HG02571 (cell line): ENCODE results near the gene PAMR1.
"Not testable (repeated sequence)": the region's sequence is repeated elsewhere in the genome, so short reads cannot be mapped to it uniquely, and the experiment has no call there.

Source experiments
- ATAC-seq: cut with Tn5 transposase; IDR thresholded peaks from one replicate; pipeline ENCODE4 v1.9.1; 2021; ENCODE audit warnings: mild to moderate bottlenecking, moderate library complexity; ENCODE audit not compliant: unreplicated experiment

PAMR1 gene

DNA sequence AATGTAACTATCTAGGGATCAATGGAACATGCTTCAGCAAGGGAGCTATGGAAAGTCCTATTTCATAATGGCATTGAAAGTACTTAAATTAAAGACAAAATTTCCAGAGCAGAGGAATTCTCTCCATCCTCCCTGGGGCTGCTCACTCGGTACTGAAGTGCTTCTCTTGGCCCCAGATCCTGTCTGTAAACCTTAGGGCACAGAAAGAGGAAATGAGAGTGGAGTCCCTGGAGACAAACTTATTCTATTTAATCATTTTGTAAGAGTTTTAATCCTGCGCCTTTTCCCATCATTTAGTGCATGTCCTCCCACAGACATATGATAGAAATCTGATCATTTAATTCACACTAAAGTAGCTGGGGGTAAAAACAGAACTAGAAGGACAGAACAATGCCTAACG, 20.9 kb upstream of the PAMR1 start:
- ATAC-seq: no peak

- no peak for ATAC-seq
These were observed 20.1 kb upstream of the PAMR1 start for GRCh38 chr11:35545391-35546003.

DNA sequence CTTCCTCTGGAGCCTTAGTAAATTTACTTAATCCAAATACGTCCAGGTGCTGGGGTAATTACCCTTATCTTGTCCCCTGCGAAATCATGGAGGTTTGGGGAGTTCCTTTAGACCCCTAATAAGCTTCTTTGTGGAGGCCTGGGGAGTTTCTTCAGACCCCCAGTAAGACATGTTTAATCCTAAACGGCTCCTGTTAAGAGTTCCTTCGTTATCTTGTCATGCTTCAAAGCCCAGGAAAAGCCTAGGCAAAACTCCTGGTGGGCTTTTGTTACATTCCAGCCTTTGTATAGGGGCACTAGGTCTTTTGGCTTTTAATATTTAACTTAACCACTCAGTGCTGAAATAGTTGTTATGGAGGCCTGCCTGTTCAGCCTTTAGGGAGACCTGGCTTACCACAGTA, 18.1 kb upstream of the PAMR1 start:
- no peak for ATAC-seq

GRCh38 chr11:35541621-35542375, 16.4 kb upstream of the PAMR1 start:
- ATAC-seq: no peak

- no peak for ATAC-seq
These were observed 15.1 kb upstream of the PAMR1 start for GRCh38 chr11:35540526-35540925.

DNA sequence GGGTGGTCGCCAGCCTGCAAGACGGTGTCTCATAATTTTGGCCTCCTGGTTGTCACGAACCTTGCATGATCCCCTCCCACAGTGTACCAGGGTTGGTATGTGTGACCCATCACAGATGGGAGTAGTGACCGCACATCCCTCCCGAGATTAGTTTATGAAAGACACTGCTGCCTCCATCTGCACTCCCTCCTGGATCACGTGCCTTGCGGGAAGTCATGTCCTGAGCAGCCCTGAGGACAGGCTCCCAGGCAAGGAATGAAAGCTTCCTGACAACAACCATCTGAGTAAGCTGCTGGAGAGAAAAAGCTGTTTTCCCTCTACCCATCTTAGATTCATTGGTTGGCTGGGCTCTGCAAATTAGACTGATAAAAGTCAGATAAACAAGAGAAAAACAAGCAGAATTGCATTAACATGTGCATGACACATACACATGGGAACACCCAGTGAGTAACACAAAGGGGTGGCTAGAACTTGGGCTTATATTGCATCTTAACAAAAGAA, 14.4 kb upstream of the PAMR1 start:
- ATAC-seq: no peak

DNA sequence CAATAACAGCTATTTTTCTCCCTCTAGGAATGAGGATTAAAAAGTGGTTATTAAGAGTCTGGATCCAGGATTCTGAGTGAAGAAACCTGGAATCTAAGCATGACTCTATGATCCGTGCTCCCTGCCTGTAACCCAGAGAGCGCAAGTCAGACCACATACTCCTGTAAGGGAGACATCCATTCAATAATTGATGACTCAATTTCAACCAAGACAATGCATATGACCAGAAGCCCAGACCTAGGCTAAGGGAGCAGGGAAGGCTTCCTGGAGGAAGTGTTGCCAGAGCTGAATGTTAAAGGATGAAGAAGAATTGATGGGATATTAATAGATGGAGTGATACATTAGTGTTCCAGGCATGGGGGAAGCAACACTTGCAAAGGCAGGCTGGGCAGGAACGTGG, 13.8 kb upstream of the PAMR1 start:
- ATAC-seq: no peak

- ATAC-seq: no peak
These were observed 11.1 kb upstream of the PAMR1 start for GRCh38 chr11:35536470-35536869.

- no peak for ATAC-seq
These were observed 5.8 kb upstream of the PAMR1 start for GRCh38 chr11:35531246-35531645.

GRCh38 chr11:35529971-35530495, 4.6 kb upstream of the PAMR1 start:
- no peak for ATAC-seq

- no peak for ATAC-seq
These were observed 965 bp upstream of the PAMR1 start for GRCh38 chr11:35526370-35526792.

DNA sequence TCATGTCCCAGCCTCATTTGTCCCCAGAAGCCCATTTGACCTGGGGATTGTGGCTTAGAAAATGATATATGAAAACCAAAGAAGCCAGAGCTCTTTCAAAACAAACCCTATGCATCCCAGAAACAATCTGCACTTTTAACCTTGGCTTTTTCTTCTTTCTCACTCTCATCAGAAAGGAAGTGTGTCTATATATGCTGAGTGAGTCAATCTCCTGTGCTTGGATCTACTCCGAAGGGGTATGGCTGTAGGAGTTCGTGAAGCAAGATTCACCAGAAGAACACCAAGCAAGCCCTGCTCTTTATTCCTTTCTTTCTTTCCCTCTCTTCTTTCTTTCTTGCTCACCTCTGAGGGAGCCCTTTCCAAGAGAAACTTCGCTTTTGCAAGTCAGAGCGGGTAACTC, 636 bp downstream of the PAMR1 start:
- no peak for ATAC-seq

GRCh38 chr11:35523861-35524260, 1.6 kb downstream of the PAMR1 start:
- ATAC-seq: no peak

DNA sequence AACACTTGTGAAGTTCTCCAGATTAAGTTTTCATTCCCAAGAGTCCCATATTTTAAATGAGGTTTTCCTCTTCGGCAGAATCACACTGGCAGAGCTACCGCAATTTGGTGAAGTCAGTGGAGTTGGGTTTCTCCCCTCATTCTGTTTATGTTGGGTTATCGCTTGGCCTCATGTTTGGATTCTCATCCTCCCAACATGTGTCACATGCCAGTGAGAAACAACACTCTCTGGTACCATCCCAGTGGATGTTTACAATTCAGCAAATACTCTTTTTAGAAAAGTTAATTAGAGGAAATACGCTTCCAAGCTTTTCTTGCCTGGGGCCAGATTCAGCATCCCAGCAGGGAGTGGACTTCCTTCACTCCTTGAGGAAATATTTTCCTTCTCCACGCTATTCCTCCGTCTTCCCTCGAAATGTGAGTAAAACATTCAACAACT, 2.1 kb downstream of the PAMR1 start:
- ATAC-seq: no peak

DNA sequence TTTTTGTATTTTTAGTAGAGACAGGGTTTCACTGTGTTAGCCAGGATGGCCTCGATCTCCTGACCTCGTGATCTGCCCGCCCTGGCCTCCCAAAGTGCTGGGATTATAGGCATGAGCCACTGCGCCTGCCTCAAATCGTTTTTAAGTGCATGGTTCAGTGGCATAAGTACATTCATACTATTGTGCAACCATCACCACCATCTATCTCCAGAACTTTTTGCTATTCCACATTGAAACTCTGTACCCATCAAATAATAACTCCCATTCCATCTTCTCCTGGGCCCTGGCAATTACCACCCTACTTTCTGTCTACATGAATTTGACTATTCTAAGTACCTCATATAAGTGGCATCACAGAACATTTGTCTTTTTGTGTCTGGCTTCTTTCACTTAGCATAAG, 3.3 kb downstream of the PAMR1 start:
- not testable (repeated sequence) for ATAC-seq

DNA sequence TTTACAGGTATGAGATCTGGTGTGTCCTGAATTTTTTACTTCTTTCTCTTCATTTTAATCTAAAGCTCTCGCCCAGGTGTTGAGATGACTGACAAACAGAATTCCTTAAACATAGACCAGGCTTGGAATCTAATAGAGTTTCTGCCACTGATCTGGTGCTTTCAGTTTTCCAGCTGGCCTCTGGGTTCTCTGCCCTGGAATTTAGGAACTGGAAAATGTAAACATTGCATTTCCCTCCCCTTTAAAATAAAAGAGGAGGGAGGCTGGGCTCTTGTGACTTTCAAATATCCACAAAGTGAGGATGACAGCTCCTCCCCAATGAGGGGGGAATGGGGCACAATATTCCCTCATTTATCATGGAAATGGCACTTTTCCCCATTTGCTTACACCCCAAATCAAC, 5.0 kb downstream of the PAMR1 start:
- ATAC-seq: no peak

- ATAC-seq: no peak
These were observed 6.7 kb downstream of the PAMR1 start for GRCh38 chr11:35518766-35519165.

DNA sequence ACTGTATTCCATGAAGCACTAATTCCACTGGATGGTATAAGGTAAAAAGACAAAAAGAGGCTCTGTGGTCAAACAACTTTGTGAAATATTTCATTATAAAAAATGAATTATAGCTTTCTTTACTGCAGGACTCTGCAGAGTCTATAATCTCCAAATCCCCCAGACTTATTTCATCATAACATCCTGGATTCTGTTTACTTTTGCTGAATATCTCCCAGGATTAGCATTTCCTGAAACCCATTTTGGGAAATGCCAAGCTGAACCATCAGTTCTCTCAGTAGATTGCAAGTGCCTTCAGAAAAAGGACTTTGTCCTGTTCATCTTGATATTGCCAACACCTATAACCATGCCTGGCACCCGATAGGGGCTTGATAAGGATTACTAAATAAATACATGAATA, 7.9 kb downstream of the PAMR1 start:
- no peak for ATAC-seq

- no peak for ATAC-seq
These were observed 9.0 kb downstream of the PAMR1 start for GRCh38 chr11:35516403-35516802.

DNA sequence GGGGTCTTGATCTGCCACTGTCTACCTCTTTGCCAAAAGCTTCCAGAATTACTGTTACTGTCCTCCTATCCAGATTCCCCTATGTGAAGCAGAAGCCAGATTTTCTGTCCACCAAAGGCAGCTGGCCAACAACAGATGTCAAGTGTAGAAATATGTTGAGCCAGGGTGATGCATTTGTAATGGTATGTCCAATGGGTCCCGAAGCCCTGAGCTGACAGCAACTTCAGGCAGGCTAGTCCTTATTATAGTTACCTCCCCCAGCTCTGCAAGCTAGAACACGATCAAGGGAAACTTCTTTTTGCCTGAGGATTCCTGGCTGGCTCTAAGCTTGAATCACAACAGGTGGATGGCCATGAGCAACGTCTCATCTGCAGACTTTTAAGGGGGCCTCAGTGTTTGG, 10.2 kb downstream of the PAMR1 start:
- no peak for ATAC-seq

DNA sequence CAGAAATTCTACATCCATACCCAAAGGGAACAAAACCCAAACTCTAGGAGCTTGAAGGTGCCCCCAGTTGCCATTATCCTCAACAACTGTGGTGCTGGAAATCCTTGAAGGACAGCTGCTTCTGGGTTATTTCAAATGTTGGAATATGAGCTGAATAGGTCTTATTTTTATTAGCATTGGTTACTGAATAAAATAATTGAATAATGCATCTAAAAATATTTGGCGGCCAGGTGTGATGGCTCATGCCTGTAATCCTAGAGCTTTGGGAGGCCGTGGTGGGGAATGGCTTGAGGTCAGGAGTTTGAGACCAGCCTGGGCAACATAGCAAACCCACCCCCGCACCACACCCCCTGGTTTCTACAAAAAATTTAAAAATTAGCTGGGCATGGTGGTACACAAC, 10.9 kb downstream of the PAMR1 start:
- no peak for ATAC-seq

DNA sequence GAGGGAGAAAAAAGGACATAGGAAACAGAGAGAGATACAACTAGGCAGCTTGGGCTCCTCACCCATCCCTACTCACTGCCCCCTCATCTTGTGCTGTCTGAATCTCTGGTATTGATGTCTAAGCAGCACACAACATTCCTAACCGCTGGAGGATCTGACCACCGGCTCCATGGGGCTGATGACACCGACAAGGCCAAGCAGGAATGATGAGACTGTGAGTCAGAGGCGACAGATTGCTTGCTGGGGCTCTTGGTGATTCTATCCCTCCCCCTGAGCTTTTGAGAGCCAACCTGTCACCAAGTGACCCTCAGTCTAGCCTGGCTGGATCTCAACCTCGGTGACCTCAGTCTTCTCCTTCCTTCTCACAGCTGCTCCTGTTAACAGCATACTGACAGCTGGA, 13.8 kb downstream of the PAMR1 start:
- no peak for ATAC-seq
